GM18519 (cell line): ENCODE data around the gene WDR18.

ENCODE experiments used
- ATAC-seq: cut with Tn5 transposase; IDR thresholded peaks from one replicate; pipeline ENCODE4 v1.9.1; 2021; ENCODE audit warnings: mild to moderate bottlenecking, moderate library complexity; ENCODE audit not compliant: unreplicated experiment, low FRiP score

WDR18 gene

DNA sequence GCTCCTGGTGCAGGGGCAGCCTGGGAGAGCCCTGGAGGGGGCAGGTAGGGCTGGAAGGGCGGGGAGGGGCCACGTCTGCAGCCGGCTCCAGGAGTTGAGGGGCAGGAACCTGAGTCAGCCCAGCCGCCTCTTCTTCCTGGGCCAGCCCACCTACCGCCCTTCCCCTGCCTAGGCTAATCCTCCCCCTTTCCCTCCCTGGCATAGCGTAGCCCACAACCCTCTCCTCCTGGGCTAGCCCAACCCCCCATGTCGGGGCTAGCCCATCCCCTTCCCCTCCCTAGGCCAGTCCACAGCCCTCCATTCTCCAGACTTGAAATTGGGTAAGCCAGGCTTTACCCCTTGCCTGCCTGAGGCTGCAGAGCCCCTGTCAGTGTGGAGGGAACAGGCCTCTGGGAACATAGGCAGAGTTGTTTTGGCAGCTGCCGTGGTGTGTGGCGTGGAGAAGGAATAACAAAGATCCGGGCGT is 20.6 kb upstream of the WDR18 start:
- ATAC-seq: no peak

DNA sequence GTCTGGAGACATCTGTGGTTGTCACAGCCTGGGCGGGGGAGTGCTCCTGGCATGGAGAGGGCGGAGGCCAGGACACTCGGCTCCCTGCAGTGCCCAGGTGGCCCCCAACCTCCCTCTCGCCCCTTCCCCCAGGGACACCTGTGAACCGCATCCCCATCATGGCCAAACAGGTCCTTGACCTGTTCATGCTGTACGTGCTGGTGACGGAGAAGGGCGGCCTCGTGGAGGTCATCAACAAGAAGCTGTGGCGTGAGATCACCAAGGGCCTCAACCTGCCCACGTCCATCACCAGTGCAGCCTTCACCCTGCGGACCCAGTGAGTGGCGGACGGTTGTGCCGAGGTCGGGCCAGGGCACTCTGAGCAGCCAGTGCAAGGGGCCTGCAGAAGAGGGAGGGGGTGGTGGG is 20.0 kb upstream of the WDR18 start:
- no peak for ATAC-seq

DNA sequence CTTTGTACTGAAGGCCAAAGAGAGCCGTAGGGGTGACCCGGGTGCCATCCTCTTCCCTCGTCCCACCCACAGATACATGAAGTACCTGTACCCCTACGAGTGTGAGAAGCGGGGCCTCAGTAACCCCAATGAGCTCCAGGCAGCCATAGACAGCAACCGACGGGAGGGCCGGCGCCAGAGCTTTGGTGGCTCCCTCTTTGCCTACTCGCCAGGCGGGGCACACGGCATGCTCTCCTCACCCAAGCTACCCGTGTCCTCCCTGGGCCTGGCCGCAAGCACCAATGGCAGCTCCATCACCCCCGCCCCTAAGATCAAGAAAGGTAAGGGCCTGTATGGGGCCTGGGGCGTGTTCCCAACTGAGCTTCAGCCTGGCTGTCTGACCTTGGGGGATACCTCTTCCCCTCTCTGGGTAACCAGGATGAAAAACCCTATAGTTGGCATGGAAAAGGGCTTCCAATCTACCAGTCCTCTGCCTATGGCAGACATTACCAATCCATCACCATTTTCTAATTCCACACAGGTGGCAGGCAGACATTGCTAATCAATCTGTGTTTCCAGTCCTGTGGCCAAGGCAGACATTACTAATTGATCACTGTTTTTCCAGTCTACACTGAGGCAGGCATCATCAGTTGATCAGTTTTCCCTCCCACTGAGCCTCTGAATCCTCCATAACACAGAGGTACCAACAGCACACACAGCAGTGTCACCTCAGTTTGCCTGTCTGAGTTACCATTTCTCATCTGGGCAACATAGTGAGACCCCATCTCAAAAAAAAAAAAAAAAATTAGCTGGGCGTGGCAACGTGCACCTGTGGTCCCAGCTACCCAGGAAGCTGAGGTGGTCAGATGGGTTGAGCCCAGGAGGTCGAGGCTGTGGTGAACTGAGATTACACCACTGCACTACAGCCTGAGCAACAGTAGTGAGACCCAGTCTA is 19.1 kb upstream of the WDR18 start:
- ATAC-seq: no peak

DNA sequence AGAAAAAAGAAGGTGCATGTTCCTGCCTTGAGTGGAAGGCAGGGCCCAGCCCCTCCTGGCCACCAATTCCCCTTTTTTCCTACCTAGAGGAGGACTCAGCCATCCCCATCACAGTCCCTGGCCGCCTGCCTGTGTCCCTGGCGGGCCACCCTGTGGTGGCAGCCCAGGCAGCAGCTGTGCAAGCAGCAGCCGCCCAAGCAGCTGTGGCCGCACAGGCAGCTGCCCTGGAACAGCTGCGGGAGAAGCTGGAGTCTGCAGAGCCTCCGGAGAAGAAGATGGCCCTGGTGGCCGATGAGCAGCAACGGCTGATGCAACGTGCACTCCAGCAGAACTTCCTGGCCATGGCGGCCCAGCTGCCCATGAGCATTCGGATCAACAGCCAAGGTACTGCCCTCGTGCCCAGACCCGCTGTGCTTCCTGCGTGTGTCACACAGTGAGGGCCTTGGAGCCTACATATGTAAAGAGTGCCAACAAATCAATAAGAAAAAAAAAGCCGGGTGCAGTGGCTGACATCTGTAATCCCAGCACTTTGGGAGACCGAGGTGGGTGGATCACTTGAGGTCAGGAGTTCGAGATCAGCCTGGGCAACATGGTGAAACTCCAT is 17.6 kb upstream of the WDR18 start:
- no peak for ATAC-seq

DNA sequence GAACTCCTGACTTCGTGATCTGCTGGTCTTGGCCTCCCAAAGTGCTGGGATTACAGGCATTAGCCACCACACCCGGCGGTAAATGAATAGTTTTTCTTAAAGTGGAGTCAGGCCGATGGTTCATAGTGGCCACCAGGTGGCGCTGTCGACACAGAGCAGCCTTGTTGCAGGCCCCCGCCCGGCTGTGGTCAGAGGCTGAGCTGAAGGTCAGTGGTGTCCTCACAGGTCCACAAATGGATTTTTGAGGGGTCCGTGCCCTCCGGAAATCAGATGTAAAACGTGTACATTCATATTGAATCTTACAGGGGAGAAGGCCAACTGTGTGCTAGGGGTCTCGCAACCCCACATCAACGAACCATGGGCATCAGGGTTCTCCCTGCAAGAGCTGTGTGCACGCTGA is 13.4 kb upstream of the WDR18 start:
- ATAC-seq: no peak

DNA sequence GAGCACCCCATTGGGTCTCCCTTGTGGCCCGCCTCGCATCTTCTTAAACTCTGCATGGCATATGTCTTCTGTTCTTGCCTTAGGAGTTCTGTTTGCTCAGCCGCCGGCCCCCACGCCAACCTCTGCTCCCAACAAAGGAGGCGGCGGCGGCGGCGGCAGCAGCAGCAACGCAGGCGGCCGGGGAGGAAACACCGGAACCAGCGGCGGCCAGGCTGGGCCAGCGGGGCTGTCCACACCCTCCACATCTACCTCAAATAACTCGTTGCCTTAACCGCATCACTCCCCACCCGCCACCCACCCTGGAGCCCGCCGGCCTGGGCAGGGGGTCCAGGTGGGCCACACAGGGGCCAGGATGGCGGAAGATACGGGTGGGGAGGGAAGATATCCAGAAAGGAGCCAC is 12.3 kb upstream of the WDR18 start:
- ATAC-seq: no peak

DNA sequence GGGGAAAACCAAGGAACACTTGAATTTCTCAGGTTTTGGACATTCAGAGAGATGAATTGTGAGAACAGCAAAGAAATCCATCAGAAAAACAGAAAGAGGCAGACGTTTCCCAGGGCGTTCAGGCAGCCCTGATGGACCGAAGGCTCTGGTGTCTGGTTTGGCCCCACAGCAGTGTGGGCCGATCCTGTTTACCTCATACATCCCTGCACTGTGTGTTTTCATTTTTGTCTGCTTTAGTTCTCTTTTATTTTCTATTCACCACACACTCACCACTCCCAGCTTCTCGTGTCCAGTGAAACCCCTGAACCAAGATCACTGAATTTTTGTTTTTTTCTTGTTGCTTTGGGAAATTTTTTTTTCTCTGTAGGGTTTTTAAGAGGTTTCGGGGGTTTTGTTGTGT is 11.9 kb upstream of the WDR18 start:
- ATAC-seq: no peak

DNA sequence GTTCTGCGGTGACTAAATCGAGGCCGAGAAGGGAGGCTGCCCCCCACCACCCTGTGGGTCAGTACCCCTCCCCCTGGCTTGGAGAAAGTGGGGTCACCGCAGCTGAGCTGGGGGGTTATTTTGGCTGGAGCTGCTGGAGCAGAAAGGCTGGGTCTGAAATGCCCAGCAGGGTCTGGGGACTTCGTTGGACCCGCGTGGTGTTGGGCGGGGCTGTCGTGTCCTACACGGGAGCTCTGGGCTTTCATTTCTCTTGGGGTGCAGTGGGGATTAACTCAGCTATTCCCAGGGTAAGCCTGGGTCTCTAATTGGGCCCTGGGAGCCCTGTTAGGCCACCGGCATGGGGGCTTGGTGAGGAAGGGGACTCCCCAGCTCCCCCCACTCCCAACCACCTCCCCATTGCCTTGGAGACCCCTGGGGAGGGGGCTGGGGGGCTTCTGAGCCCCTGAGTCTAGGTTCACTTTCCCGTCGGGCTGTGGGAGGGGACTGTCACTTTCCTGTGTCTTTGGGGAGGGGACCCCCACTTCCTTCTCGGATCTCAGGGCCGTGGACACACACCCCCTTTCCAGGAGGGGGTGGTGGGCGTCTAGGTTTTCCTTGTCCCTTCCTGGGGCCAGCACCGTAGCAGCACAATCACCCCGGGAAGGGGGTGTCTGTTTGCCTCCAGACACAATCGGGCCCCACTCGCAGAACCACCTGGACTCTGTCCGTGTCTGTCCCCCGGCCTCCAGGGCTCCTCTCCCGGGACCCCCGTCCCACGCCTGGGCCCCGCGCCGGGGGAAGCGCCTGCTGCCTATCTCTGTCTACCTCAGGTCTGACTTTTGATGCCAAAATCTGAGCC is 10.2 kb upstream of the WDR18 start:
- ATAC-seq: no peak

DNA sequence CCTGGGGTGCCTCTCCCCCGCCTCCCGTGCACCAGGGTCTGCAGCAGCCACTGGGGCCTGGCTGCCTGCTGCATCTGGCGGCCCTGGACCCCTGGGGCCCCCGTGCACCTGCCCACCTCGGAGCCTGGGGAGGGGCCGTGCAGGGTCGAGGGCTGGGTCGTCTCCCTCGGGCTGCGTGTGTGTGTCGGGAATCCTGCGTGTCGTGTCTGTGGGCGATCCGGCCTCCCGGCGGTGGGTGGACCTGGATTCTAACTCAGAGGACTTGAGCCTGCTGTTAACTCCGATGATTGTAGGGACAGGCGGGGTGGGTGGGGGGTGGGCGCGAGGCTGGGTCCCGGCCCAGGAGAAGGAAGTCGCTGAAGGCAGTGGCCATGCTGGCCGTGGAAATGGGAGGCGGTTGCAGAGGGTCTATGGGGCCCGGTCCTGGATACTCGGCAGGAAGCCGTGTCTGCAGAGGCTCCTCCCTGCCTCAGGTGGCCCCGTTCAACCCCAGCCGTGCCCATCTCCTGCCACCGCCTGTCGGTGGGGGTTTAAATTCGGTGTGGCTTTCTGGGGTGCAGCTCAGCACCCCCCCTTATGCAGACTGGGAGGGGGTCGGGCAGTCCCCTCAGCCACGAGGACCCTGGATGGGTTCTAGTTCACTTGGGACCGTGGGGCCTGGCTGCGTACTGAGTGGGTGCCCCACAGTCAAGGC is 9.4 kb upstream of the WDR18 start:
- ATAC-seq: no peak

DNA sequence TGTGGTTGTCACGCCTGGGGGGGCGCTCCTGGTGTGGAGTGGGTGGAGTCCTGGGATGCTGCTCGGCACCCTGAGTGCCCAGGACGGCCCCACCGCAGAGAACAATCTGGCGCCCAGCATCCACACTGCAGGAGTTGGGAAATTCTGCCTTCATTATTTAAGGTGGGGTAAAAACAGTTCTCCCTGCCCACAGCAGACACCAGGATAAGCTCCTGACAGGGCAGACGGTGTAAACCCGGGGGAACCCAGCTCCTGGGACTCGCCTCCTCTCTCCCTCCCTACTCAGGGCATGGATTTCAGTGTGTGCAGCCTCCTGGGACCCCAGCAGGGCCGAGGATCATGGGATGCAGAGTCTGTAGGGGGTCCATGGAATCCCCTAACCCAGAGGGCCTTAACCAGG is 7.7 kb upstream of the WDR18 start:
- ATAC-seq: no peak

DNA sequence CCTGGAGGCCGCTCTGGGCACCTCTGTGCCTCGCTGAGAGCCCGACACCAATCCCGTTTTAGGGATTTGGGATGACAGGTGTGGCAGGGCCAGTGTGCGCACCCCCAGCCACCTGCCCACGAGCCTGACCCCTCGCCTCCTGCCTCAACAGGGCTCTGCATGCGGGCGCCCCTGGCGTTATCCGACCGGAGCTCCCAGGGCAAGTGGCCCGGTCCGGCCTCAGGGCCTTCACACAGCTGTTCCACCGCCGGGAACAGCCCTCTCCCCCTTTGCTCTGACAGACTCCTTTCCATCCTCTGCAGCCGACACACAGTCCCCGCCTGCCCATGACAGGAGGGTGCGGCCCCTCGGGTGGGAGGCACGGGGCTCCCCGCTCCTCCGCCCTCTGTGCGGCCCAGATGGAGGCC is 7.1 kb upstream of the WDR18 start:
- ATAC-seq: no peak

DNA sequence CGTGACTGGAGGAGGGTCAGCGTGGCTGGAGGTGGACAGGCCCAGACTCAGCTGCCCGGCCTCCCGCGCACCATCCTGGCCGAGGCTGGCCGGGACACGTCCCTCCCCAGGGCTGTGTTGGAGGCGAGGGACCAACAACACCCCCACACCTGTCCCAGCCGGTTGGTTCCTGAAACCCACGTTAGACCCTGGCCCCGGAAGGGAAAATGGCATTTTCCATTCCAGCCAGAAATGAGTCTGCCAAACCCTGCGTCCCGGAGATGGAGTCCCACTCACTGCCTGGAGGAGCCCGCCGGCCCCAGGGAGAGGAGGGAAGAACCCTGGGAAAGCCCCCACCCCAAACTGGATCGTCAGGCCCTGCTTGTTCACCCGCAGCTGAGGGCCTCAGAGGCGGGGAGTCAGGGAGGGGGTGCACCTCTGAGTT is 4.8 kb upstream of the WDR18 start:
- no peak for ATAC-seq

DNA sequence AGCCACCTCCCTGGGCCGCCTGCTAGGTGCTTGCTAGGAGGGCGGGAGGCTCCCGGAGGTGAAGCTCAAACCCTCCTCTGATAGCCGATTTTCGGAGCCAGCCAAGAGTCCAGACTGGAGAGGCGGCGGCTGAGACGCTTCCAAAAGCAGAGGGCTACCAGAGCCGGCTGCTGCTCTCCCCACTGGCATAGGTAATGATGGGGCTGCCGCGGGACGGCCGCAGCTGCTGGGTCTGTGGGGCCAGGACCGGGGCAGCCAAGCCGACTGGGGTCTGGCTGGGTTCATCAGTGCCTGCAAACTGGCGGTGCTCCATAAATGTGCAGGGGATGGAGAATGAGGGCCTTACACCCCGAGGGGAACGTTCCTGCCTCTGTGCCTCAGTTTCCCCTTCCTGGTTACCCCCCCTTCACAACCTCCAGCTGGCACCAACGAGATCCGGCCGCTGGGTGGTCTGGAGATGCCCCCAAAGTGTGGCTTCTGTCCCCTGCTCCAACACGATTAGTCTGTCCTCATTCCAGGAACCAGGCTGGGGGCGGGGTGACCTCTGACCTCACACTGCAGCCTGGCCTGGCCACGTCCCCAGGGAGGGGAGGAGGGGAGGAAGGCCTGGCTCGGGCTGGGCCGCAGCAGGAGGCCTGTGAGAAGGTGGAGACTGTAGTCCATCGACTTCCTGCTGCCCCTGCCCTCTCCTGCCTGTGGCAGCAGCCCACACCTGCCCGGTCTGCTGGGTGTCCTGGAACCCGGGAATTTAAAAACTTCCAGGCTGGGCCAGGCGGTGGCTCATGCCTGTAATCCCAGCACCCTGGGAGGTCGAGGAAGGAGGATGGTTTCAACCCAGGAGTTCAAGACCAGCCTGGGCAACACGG is 3.8 kb upstream of the WDR18 start:
- ATAC-seq: no peak

DNA sequence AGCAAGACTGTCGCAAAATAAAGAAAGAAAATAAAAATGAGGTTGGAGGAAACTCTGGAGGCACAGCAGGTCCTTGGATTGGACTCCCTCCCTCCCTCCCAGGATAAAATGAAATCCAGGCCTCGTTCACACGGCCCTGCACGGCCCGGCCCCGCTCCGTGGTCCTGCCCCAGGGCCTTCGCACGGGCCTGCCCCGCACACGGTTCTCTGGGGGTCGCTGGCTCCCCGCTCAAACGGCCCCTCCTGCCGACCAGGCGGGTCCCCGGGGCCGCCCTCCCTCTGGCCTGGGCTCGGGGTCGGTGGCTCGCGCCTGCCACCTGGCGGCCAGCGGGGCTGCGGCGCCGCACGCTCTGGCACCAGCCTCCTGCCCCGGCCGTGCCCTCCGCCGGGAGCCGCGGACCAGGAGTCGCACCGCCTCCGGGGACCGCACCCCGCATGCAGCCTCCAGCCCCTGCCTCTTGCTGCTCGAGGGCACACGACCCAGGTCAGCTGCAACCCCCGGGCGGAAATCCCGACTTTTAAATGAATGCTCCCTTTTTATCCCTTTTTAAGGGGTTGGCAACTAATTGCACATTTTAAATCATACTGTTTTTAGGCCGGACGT is 1.5 kb upstream of the WDR18 start:
- no peak for ATAC-seq

DNA sequence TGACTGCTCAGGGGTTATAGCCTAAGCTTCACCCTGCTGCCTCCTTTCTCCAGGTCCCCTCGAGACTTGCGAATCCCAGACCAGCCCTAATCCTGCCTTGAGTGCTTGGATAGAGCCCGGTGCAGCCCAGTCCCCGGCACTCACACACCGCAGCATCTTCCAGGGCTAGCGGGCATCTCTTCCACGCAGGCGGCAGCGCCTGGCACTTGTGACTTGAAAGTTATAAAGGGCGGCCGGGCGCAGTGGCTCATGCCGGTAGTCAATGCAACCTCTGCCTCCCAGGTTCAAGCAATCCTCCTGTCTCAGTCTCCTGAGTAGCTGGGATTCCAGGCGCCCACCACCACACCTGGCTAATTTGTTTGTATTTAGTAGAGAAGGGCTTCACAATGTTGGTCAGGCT is 1.9 kb downstream of the WDR18 start:
- ATAC-seq: no peak

DNA sequence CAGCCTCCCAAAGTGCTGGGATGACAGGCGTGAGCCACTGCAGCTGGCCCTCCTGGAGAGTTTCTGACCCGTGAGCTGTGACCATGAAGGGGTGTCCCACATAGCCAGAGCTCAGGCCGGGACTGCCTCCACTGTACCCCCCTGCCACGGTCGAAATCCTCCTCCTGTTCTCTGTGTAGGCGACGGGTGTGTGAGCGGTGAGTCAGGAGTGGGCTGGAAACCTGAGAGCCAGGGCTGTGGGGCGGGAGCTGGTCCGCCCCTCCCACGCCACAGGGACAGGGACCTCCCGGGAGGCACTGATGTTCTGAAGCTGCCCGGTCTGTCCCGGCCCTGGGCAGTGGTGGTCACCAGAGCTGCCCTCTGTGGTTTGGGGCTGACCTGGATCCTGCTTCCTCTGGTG is 3.9 kb downstream of the WDR18 start:
- ATAC-seq: no peak

DNA sequence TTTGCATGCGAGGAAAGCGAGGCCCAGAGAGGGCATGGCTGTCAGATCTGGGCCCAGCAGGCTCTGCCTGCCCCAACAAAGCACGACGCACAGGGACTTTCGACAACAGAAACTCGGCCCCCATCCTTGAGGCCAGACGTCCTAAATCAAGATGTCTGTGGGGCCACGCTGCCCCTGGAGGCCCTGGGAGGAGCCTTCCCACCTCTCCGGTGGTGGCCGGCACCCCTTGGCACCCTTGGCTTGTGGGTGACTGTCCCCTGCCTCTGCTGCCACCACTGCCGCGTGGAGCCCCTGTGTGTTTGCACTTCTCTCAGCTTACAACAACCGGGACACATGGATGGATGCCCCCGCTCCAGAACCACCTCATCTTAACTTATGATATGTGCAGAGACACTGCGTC is 4.4 kb downstream of the WDR18 start:
- ATAC-seq: no peak

DNA sequence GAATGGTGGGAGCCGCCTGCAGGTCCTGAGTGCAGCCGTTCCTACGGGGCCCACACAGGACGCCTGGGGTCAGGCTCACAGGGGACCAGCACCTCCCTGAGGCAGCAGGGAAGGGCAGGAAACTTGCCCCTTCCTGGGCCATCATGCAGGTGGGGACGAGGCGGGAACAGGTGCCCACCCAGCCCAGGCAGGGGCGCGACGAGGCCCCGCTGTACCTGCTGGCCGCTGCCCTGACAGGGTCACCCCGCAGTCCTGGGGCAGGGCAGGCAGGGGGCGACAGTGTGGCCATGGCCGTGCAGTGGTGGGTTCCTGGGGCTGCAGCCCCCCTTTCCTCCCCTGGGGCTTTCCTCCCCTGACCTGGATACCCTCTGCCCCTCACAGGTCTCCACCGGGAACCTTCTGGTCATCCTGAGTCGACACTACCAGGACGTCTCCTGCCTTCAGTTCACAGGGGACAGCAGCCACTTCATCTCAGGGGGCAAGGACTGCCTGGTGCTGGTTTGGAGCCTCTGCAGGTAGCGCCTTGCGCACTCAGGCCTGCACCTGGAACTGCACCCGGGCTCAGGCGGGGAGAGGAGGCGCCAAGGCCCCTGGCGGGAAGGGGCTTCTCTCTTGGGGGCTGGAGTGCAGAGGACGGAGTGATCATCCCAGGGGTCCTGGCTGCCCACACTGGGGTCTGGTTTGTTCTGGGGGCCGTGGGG is 5.4 kb downstream of the WDR18 start:
- no peak for ATAC-seq

DNA sequence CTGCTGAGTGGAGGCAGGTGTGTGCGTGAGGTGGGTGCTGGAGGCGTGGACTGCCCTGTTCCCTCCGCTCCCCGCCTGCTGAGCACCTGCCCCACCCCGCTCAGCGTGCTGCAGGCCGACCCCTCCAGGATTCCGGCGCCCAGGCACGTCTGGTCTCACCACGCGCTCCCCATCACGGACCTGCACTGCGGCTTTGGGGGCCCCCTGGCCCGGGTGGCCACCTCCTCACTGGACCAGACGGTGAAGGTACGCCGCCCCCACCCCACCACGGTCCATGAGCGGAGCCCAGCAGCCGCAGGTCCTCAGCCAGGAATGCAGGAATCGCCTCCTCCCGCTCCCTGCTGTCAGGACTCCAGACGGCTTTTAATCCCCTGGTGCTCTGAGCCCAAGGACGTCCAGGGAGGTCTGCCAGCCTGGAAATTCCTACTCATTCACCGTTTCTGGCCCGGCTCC is 6.0 kb downstream of the WDR18 start:
- no peak for ATAC-seq
